ENCODE data around the gene PLEKHM3.

- no peak for TF ChIP-seq CTCF (IDR thresholded peaks at IDR 0.05; ENCODE audit: insufficient read depth, low read length)
- TF ChIP-seq GABPA (IDR thresholded peaks at IDR 0.05; ENCODE audit: low read depth), result no peak
- TF ChIP-seq POLR2AphosphoS5 (IDR thresholded peaks at IDR 0.05; ENCODE audit: low read depth), result no peak
- no peak for TF ChIP-seq REST (IDR thresholded peaks at IDR 0.05; ENCODE audit: insufficient replicate concordance, low read depth)
- no peak for TF ChIP-seq SPI1 (IDR thresholded peaks at IDR 0.05; ENCODE audit: borderline replicate concordance, low read depth)
These were observed 200.0 kb downstream of the PLEKHM3 start for GRCh38 chr2:207825045-207825954.
